MM.1S (cell line): ENCODE data around the gene KRTAP1-1.
"Not testable (repeated sequence)": the region's sequence is repeated elsewhere in the genome, so short reads cannot be mapped to it uniquely, and the experiment has no call there.

Source experiments
- DNase-seq: peaks from one replicate; pipeline ENCODE4 v3.0.0-alpha.2; 2015
- H2AFZ ChIP-seq: fragments of 300-600 bp; sonication (generic); 2 replicates; pipeline ENCODE4 v1.6.0; 2016; ENCODE audit warnings: antibody characterized with exemption, low read length
- H3F3A ChIP-seq: fragments of 300-600 bp; sonication (generic); 2 replicates; pipeline ENCODE4 v1.6.1; 2016; ENCODE audit warnings: mild to moderate bottlenecking, antibody characterized with exemption, low read length, moderate library complexity, mixed read lengths; ENCODE audit not compliant: insufficient read depth
- H3K27ac ChIP-seq: fragments of 300-600 bp; sonication (generic); 2 replicates; pipeline ENCODE4 v1.5.1; 2016; ENCODE audit warnings: mild to moderate bottlenecking, low read length
- H3K27me3 ChIP-seq: fragments of 300-600 bp; sonication (generic); replicated peaks from 2 replicates; pipeline ENCODE4 v1.6.0; 2016; ENCODE audit warnings: low read length; ENCODE audit not compliant: insufficient read depth
- H3K36me3 ChIP-seq: fragments of 300-600 bp; sonication (generic); replicated peaks from 2 replicates; pipeline ENCODE4 v1.6.1; 2016; ENCODE audit warnings: mild to moderate bottlenecking, low read length, mixed read lengths; ENCODE audit not compliant: insufficient read depth
- H3K4me1 ChIP-seq: fragments of 300-600 bp; sonication (generic); 2 replicates; pipeline ENCODE4 v1.6.1; 2016; ENCODE audit warnings: low read length, mixed read lengths
- H3K4me2 ChIP-seq: fragments of 300-600 bp; sonication (generic); 2 replicates; pipeline ENCODE4 v1.6.0; 2016; ENCODE audit warnings: low read depth, low read length
- H3K4me3 ChIP-seq: fragments of 300-600 bp; sonication (generic); 2 replicates; pipeline ENCODE4 v1.5.1; 2016; ENCODE audit warnings: low read length, mixed read lengths
- H3K79me2 ChIP-seq: fragments of 300-600 bp; sonication (generic); 2 replicates; pipeline ENCODE4 v1.6.1; 2016; ENCODE audit warnings: mixed run types, low read length, mixed read lengths
- H3K9ac ChIP-seq: fragments of 300-600 bp; sonication (generic); 2 replicates; pipeline ENCODE4 v1.6.1; 2016; ENCODE audit warnings: low read length, mixed read lengths
- H3K9me2 ChIP-seq: fragments of 300-600 bp; sonication (generic); replicated peaks from 2 replicates; pipeline ENCODE4 v1.6.1; 2016; ENCODE audit warnings: mild to moderate bottlenecking, low read length, mixed read lengths; ENCODE audit not compliant: insufficient read depth
- H3K9me3 ChIP-seq: fragments of 300-600 bp; sonication (generic); replicated peaks from 2 replicates; pipeline ENCODE4 v1.6.1; 2016; ENCODE audit warnings: mild to moderate bottlenecking, low read length, mixed read lengths; ENCODE audit not compliant: insufficient read depth
- H4K20me1 ChIP-seq: fragments of 300-600 bp; sonication (generic); 2 replicates; pipeline ENCODE4 v1.6.1; 2016; ENCODE audit warnings: mild to moderate bottlenecking, low read length, moderate library complexity, mixed read lengths; ENCODE audit not compliant: insufficient read depth
- EZH2 ChIP-seq: fragments of 300-600 bp; sonication (generic); optimal IDR thresholded peaks from 2 replicates; pipeline ENCODE3; 2017; ENCODE audit warnings: low read depth, mild to moderate bottlenecking, antibody characterized with exemption, low read length, mixed read lengths
- EZH2phosphoT487 ChIP-seq: fragments of 300-600 bp; sonication (generic); IDR thresholded peaks from 2 replicates; pipeline ENCODE4 v1.6.1; 2018; ENCODE audit warnings: antibody characterized with exemption, low read length
- TF ChIP-seq, protein P1 (sequence below): fragments of 300-600 bp; sonication (generic); IDR thresholded peaks from 2 replicates; pipeline ENCODE4 v1.5.1; 2016; ENCODE audit warnings: antibody characterized with exemption, low read length, mixed read lengths

Gene KRTAP1-1

DNA sequence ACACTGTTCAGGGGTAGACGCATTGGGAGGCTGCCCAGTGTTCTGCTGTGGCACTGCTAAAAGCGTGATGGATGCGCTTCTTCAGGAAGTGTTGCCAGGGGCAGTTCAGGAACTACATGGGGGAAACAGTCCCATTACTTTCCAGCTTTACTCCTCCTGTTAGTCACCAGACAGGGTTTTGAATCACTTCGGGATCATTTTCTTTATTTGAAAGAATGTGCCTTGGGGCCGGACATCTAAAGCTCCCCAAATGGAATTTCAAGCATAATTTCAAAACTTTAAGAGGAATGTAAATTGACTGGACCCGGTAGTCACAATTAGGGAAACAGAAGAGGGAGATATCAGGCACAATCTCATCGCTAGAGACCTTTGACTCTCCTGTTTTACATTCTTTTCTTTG is 7.2 kb upstream of the KRTAP1-1 start:
- TF ChIP-seq, protein P1, sequence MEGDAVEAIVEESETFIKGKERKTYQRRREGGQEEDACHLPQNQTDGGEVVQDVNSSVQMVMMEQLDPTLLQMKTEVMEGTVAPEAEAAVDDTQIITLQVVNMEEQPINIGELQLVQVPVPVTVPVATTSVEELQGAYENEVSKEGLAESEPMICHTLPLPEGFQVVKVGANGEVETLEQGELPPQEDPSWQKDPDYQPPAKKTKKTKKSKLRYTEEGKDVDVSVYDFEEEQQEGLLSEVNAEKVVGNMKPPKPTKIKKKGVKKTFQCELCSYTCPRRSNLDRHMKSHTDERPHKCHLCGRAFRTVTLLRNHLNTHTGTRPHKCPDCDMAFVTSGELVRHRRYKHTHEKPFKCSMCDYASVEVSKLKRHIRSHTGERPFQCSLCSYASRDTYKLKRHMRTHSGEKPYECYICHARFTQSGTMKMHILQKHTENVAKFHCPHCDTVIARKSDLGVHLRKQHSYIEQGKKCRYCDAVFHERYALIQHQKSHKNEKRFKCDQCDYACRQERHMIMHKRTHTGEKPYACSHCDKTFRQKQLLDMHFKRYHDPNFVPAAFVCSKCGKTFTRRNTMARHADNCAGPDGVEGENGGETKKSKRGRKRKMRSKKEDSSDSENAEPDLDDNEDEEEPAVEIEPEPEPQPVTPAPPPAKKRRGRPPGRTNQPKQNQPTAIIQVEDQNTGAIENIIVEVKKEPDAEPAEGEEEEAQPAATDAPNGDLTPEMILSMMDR = no peak
- TF ChIP-seq EZH2phosphoT487 (no peak), EZH2 (no peak)
- no peaks in the 10 kb centered on the region for H3K9me2 ChIP-seq
- no peak overlapping the region for H2AFZ ChIP-seq
- no peaks in the 10 kb centered on the region for H3K27me3 ChIP-seq
- no peaks in the 10 kb centered on the region for H3K79me2 ChIP-seq
- no peak overlapping the region for H3K9ac ChIP-seq
- no peak for DNase-seq
- no peaks in the 10 kb centered on the region for H3K36me3 ChIP-seq
- H3K9me3 ChIP-seq = no peaks in the 10 kb centered on the region
- H3K27ac ChIP-seq = no peak overlapping the region
- H3K4me3 ChIP-seq = no peak overlapping the region
- H4K20me1 ChIP-seq = no peaks in the 10 kb centered on the region
- no peak overlapping the region for H3K4me2 ChIP-seq
- no peaks in the 10 kb centered on the region for H3F3A ChIP-seq
- no peaks in the 10 kb centered on the region for H3K4me1 ChIP-seq

DNA sequence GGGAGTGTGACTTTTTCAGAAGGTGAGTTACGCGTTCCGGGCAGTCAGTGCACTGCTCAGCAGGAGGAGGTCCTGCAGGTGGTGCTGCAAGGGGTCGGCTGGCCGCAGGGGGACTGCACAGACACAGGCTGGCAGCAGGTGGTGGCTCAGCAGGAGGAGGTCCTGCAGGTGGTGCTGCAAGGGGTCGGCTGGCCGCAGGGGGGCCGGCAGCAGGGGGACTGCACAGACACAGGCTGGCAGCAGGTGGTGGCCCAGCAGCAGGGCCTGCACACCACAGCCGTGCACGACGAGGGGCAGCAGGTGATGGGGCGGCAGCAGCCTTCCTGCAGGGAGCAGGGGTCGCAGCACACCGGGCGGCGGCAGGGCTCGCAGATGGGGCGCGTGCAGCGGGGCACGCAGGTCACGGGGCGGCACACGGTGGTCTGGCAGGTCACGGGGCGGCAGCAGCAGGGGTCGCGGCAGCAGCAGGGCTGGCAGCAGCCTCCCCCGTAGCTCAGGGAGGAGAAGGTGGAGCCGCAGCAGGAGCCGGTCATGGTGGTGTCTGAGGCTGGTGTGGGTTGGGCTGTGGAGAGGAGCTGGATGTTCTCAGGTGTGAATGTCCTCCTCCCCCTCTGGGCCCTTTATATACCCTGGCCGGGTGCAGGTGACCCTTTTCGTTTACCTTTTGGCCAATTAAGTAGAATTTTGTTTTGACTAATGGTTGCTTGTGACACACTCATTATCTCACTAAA is 5.7 kb upstream of the KRTAP1-1 start, which contains the start of gene KRTAP2-1:
Gene KRTAP2-1 (minus strand): TSS at position 582 of the 731 bp plus-strand sequence. CDS start 49 bp downstream, at position 533.
- H3K9me3 ChIP-seq, DNase-seq, H3F3A ChIP-seq, H2AFZ ChIP-seq, H3K27me3 ChIP-seq, H3K4me1 ChIP-seq, H3K4me2 ChIP-seq, H3K4me3 ChIP-seq, H3K79me2 ChIP-seq, H3K36me3 ChIP-seq, H4K20me1 ChIP-seq, H3K9me2 ChIP-seq, H3K9ac ChIP-seq, H3K27ac ChIP-seq: not testable (repeated sequence)

DNA sequence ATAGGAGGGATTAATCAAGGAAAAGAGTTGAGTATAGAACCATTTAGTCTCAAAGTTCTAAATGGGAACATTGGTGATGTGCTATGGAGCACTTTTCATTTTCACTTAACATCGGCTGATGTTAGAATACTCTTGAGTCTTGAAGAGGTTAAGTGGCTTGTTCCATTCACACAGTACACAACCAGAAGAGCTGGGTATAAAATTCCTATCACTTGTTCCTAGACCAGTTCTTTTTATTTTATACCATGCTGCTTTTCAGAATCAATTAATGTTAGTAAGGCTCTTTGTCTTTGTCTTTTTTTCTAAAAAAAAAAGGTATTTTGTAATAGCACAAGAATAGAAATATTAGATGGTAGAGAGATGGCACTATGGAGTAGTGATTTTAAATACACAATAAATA is 1.7 kb upstream of the KRTAP1-1 start:
- Histone ChIP-seq H4K20me1 (no peaks in the 10 kb centered on the region), H3K4me3 (no peak overlapping the region), H3F3A (no peaks in the 10 kb centered on the region), H3K9ac (no peak overlapping the region), H3K4me1 (no peaks in the 10 kb centered on the region), H3K79me2 (no peaks in the 10 kb centered on the region), H2AFZ (no peak overlapping the region), H3K9me3 (no peaks in the 10 kb centered on the region), H3K36me3 (no peaks in the 10 kb centered on the region), H3K4me2 (no peak overlapping the region), H3K27ac (no peak overlapping the region), H3K27me3 (no peaks in the 10 kb centered on the region), H3K9me2 (no peaks in the 10 kb centered on the region)
- no peak for DNase-seq
- TF ChIP-seq EZH2 (no peak), EZH2phosphoT487 (no peak)
- TF ChIP-seq, protein P1 = no peak

DNA sequence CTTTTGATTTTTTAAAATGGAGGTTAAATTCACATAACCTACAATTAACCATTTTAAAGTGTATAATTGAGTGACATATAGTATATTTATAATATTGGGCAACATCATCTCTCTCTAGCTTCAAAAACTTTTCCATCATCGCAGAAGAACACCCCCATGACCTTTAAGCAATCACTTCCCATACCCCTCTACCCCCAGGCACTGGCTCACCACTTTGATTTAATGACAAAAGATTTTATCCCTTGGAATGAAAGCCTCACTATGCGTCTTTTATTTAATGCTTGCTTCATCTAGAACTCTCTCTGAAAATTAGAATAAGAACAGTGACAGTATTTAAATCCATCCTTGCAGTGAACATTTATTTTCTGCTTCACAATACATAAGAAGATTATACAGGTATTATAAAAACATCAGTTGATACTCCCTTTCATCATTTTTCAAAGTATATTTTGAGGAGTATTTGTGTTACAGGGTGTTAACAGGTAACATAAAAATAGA is 3.3 kb downstream of the KRTAP1-1 start:
- Histone ChIP-seq H3F3A (no peaks in the 10 kb centered on the region), H3K79me2 (no peaks in the 10 kb centered on the region), H3K27ac (no peak overlapping the region), H3K4me3 (no peak overlapping the region), H4K20me1 (no peaks in the 10 kb centered on the region), H2AFZ (no peak overlapping the region), H3K4me2 (no peak overlapping the region), H3K9ac (no peak overlapping the region), H3K27me3 (no peaks in the 10 kb centered on the region), H3K4me1 (no peaks in the 10 kb centered on the region), H3K9me2 (no peaks in the 10 kb centered on the region), H3K9me3 (no peaks in the 10 kb centered on the region), H3K36me3 (no peaks in the 10 kb centered on the region)
- DNase-seq = no peak
- TF ChIP-seq, protein P1 = no peak
- no peak for TF ChIP-seq EZH2phosphoT487
- no peak for TF ChIP-seq EZH2

DNA sequence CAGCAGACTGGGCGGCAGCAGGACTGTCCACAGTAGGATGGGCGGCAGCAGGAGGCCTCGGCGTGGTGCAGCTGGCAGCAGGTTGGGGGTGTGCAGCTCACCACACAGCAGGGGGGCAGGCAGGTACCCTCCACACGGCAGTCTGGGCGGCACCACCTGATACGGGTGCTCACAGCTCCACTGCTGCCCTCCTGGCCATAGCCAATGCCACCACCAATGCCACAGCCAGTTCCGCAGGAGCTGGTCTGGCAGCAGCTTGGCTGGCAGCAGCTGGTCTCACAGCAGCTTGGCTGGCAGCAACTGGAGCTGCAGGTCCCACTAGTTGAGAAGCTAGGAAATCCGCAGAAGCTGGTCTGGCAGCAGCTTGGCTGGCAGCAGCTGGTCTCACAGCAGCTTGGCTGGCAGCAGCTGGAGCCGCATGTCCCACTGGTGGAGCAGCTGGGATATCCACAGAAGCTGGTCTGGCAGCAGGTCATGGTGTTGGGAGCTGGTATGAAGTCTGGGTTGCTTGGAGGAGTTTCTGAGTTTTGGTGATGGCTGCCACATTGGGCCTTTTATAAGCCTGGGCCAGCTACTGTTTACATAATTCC is 6.8 kb downstream of the KRTAP1-1 start, which contains the start of gene KRTAP1-3:
Gene KRTAP1-3 (minus strand): TSS at position 529 of the 590 bp plus-strand sequence. CDS start 53 bp downstream, at position 476.
- H3K4me1 ChIP-seq, H3K27me3 ChIP-seq, H3K9me2 ChIP-seq, H3K9me3 ChIP-seq, H2AFZ ChIP-seq, H3F3A ChIP-seq, H3K79me2 ChIP-seq, H3K9ac ChIP-seq, H3K4me3 ChIP-seq, H3K36me3 ChIP-seq, H3K27ac ChIP-seq, H4K20me1 ChIP-seq, H3K4me2 ChIP-seq, DNase-seq: not testable (repeated sequence)
